ENCODE results near the gene SLC35D2.

- TF ChIP-seq TAF1 (IDR thresholded peaks at IDR 0.05; ENCODE audit: borderline replicate concordance, insufficient read depth, low read length) (no peak), POLR2AphosphoS5 (IDR thresholded peaks at IDR 0.05; ENCODE audit: low read depth, low read length) (no peak), SIN3A (IDR thresholded peaks at IDR 0.05; ENCODE audit: borderline replicate concordance, insufficient read depth, low read length) (no peak), FOXP2 (optimal IDR thresholded peaks at IDR 0.05; ENCODE audit: borderline replicate concordance, extremely low read depth, extremely low read length, insufficient read depth) (no peak)
- TF ChIP-seq, protein P1, sequence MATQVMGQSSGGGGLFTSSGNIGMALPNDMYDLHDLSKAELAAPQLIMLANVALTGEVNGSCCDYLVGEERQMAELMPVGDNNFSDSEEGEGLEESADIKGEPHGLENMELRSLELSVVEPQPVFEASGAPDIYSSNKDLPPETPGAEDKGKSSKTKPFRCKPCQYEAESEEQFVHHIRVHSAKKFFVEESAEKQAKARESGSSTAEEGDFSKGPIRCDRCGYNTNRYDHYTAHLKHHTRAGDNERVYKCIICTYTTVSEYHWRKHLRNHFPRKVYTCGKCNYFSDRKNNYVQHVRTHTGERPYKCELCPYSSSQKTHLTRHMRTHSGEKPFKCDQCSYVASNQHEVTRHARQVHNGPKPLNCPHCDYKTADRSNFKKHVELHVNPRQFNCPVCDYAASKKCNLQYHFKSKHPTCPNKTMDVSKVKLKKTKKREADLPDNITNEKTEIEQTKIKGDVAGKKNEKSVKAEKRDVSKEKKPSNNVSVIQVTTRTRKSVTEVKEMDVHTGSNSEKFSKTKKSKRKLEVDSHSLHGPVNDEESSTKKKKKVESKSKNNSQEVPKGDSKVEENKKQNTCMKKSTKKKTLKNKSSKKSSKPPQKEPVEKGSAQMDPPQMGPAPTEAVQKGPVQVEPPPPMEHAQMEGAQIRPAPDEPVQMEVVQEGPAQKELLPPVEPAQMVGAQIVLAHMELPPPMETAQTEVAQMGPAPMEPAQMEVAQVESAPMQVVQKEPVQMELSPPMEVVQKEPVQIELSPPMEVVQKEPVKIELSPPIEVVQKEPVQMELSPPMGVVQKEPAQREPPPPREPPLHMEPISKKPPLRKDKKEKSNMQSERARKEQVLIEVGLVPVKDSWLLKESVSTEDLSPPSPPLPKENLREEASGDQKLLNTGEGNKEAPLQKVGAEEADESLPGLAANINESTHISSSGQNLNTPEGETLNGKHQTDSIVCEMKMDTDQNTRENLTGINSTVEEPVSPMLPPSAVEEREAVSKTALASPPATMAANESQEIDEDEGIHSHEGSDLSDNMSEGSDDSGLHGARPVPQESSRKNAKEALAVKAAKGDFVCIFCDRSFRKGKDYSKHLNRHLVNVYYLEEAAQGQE (IDR thresholded peaks at IDR 0.05; ENCODE audit: insufficient read depth in 1 of 2, low read depth in 2 of 2, low read length in 2 of 2) = no peak
Measured at GRCh38 chr9:96367943-96368342, 15.6 kb downstream of the SLC35D2 start.

Data from PFSK-1 (cell line).